HEK293 (cell line): Measurements from ENCODE around the gene PDLIM1.

Experiments used
- CTCF ChIA-PET: fragments of 350-600 bp; formaldehyde crosslinking; extraction: SDS; loops from one replicate; lab custom pipeline; 2021; ENCODE audit warnings: antibody characterized with exemption; lab: Yijun Ruan, JAX
- POLR2A ChIA-PET: fragments of 300-600 bp; formaldehyde crosslinking; extraction: SDS; loops from one replicate; lab custom pipeline; 2020; ENCODE audit warnings: antibody characterized with exemption, inconsistent platforms; lab: Yijun Ruan, JAX
- H3K27ac ChIP-seq: fragments of 200-500 bp; sonication (Bioruptor generic); 2 replicates; pipeline ENCODE4 v1.5.1; 2014; ENCODE audit warnings: low read depth, low read length, control low read depth, inconsistent platforms; ENCODE audit errors: extremely low read depth
- H3K36me3 ChIP-seq, 2 experiments: fragments of 200-500 bp in 1 of 2; sonication (Bioruptor generic) in 1 of 2; 1 replicate in 1 of 2; 2 replicates in 1 of 2; pipeline ENCODE4 v1.5.1; 2014 to 2017; ENCODE audit warnings: inconsistent platforms in 2 of 2, low read length in 2 of 2; ENCODE audit not compliant: control insufficient read depth in 2 of 2, insufficient read depth in 1 of 2
- H3K4me1 ChIP-seq: fragments of 200-500 bp; sonication (Bioruptor generic); 2 replicates; pipeline ENCODE4 v1.5.1; 2014; ENCODE audit warnings: mild to moderate bottlenecking, low read length, inconsistent platforms; ENCODE audit not compliant: control insufficient read depth, insufficient read depth
- H3K4me3 ChIP-seq: 2 replicates; pipeline ENCODE4 v1.5.1; 2011; ENCODE audit warnings: low read depth, mild to moderate bottlenecking, control low read depth, low read length, moderate library complexity
- H3K9me3 ChIP-seq: fragments of 200-500 bp; sonication (Bioruptor generic); 2 replicates; pipeline ENCODE4 v1.5.1; 2014; ENCODE audit warnings: low read depth, low read length, inconsistent platforms; ENCODE audit not compliant: control insufficient read depth, insufficient read depth
- PATZ1 ChIP-seq: fragments of 450-650 bp; formaldehyde crosslinking; IDR thresholded peaks from 2 replicates; pipeline ENCODE4 v1.5.1; 2016; ENCODE audit warnings: missing biosample characterization, missing genetic modification characterization
- SETDB1 ChIP-seq: IDR thresholded peaks from one replicate; pipeline ENCODE4 v1.6.1; 2017; ENCODE audit warnings: mild to moderate bottlenecking, low read length, moderate library complexity, mixed read lengths; ENCODE audit not compliant: insufficient read length
- ZBTB26 ChIP-seq: fragments of 450-650 bp; formaldehyde crosslinking; optimal IDR thresholded peaks from 2 replicates; pipeline ENCODE3; 2016; ENCODE audit warnings: missing biosample characterization, mild to moderate bottlenecking, missing genetic modification characterization
- ZFP3 ChIP-seq: fragments of 450-650 bp; formaldehyde crosslinking; IDR thresholded peaks from 2 replicates; pipeline ENCODE4 v1.5.1; 2016; ENCODE audit warnings: low read depth, missing biosample characterization, missing genetic modification characterization
- ZNF184 ChIP-seq: fragments of 450-650 bp; IDR thresholded peaks from 2 replicates; pipeline ENCODE4 v1.5.1; 2018; ENCODE audit warnings: missing biosample characterization, mild to moderate bottlenecking, missing genetic modification characterization
- ZNF24 ChIP-seq: fragments of 450-650 bp; formaldehyde crosslinking; IDR thresholded peaks from 2 replicates; pipeline ENCODE4 v1.5.1; 2016; ENCODE audit warnings: missing biosample characterization, missing genetic modification characterization
- ZNF473 ChIP-seq: fragments of 450-650 bp; formaldehyde crosslinking; IDR thresholded peaks from 2 replicates; pipeline ENCODE4 v1.5.1; 2017; ENCODE audit warnings: missing biosample characterization, missing genetic modification characterization
- ZNF843 ChIP-seq: fragments of 450-650 bp; formaldehyde crosslinking; IDR thresholded peaks from 2 replicates; pipeline ENCODE4 v1.5.1; 2016; ENCODE audit warnings: missing biosample characterization, missing genetic modification characterization
- TF ChIP-seq, protein P1 (sequence below): fragments of 450-650 bp; formaldehyde crosslinking; conservative IDR thresholded peaks from 2 replicates; pipeline ENCODE4 v1.5.1; 2016; ENCODE audit warnings: low read depth, missing biosample characterization, missing genetic modification characterization
- TF ChIP-seq, protein P2 (sequence below): fragments of 450-650 bp; formaldehyde crosslinking; IDR thresholded peaks from 2 replicates; pipeline ENCODE4; 2016; ENCODE audit warnings: missing biosample characterization, missing genetic modification characterization
- TF ChIP-seq, protein P3 (sequence below): fragments of 450-650 bp; formaldehyde crosslinking; IDR thresholded peaks from 2 replicates; pipeline ENCODE4 v1.5.1; 2016; ENCODE audit warnings: missing biosample characterization, missing genetic modification characterization, borderline replicate concordance

PDLIM1 gene

GRCh38 chr10:95247881-95248583 is 42.8 kb downstream of the PDLIM1 start:
- H3K4me1 ChIP-seq = no peaks in the 10 kb centered on the region
- ChIA-PET POLR2A (no interaction called here), CTCF (interaction anchor here (1.0 to 6.1 kb wide), 13 partner anchors 9 to 182 kb away, joined by 3 to 271 read pairs (median 7); no protein-coding TSS in a partner anchor)
- no peak overlapping the region for H3K4me3 ChIP-seq
- H3K36me3 ChIP-seq = peaks cover 8 to 47% of the 10 kb centered on the region in 2 experiments; a peak in 2 of 3 replicates
- no peak overlapping the region for H3K27ac ChIP-seq
- no peak for TF ChIP-seq PATZ1
- no peak for TF ChIP-seq ZNF473
- no peak for TF ChIP-seq ZFP3 (tag by site-specific recombination)
- TF ChIP-seq, protein P1, sequence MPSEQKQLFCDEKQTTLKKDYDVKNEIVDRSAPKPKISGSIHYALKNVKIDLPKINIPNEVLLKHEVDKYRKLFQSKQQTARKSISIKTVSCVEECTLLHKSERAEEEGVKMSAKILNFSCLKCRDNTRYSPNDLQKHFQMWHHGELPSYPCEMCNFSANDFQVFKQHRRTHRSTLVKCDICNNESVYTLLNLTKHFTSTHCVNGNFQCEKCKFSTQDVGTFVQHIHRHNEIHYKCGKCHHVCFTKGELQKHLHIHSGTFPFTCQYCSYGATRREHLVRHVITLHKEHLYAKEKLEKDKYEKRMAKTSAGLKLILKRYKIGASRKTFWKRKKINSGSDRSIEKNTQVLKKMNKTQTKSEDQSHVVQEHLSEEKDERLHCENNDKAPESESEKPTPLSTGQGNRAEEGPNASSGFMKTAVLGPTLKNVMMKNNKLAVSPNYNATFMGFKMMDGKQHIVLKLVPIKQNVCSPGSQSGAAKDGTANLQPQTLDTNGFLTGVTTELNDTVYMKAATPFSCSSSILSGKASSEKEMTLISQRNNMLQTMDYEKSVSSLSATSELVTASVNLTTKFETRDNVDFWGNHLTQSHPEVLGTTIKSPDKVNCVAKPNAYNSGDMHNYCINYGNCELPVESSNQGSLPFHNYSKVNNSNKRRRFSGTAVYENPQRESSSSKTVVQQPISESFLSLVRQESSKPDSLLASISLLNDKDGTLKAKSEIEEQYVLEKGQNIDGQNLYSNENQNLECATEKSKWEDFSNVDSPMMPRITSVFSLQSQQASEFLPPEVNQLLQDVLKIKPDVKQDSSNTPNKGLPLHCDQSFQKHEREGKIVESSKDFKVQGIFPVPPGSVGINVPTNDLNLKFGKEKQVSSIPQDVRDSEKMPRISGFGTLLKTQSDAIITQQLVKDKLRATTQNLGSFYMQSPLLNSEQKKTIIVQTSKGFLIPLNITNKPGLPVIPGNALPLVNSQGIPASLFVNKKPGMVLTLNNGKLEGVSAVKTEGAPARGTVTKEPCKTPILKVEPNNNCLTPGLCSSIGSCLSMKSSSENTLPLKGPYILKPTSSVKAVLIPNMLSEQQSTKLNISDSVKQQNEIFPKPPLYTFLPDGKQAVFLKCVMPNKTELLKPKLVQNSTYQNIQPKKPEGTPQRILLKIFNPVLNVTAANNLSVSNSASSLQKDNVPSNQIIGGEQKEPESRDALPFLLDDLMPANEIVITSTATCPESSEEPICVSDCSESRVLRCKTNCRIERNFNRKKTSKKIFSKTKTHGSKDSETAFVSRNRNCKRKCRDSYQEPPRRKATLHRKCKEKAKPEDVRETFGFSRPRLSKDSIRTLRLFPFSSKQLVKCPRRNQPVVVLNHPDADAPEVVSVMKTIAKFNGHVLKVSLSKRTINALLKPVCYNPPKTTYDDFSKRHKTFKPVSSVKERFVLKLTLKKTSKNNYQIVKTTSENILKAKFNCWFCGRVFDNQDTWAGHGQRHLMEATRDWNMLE (tag by site-specific recombination) = no peak
- no peak for TF ChIP-seq ZNF24 (tag by site-specific recombination)
- TF ChIP-seq ZBTB26 = no peak
- TF ChIP-seq, protein P2, sequence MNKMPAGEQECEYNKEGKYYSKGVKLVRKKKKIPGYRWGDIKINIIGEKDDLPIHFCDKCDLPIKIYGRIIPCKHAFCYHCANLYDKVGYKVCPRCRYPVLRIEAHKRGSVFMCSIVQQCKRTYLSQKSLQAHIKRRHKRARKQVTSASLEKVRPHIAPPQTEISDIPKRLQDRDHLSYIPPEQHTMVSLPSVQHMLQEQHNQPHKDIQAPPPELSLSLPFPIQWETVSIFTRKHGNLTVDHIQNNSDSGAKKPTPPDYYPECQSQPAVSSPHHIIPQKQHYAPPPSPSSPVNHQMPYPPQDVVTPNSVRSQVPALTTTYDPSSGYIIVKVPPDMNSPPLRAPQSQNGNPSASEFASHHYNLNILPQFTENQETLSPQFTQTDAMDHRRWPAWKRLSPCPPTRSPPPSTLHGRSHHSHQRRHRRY (tag by site-specific recombination) = no peak
- TF ChIP-seq SETDB1 = no peak
- TF ChIP-seq, protein P3, sequence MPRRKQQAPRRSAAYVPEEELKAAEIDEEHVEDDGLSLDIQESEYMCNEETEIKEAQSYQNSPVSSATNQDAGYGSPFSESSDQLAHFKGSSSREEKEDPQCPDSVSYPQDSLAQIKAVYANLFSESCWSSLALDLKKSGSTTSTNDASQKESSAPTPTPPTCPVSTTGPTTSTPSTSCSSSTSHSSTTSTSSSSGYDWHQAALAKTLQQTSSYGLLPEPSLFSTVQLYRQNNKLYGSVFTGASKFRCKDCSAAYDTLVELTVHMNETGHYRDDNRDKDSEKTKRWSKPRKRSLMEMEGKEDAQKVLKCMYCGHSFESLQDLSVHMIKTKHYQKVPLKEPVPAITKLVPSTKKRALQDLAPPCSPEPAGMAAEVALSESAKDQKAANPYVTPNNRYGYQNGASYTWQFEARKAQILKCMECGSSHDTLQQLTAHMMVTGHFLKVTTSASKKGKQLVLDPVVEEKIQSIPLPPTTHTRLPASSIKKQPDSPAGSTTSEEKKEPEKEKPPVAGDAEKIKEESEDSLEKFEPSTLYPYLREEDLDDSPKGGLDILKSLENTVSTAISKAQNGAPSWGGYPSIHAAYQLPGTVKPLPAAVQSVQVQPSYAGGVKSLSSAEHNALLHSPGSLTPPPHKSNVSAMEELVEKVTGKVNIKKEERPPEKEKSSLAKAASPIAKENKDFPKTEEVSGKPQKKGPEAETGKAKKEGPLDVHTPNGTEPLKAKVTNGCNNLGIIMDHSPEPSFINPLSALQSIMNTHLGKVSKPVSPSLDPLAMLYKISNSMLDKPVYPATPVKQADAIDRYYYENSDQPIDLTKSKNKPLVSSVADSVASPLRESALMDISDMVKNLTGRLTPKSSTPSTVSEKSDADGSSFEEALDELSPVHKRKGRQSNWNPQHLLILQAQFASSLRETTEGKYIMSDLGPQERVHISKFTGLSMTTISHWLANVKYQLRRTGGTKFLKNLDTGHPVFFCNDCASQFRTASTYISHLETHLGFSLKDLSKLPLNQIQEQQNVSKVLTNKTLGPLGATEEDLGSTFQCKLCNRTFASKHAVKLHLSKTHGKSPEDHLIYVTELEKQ (tag by site-specific recombination) = no peak
- no peak for TF ChIP-seq ZNF843 (tag by site-specific recombination)
- TF ChIP-seq ZNF184 (tag by site-specific recombination) = no peak
- no peaks in the 10 kb centered on the region for H3K9me3 ChIP-seq
